ENCODE results near the gene PKD1L1.

DNA sequence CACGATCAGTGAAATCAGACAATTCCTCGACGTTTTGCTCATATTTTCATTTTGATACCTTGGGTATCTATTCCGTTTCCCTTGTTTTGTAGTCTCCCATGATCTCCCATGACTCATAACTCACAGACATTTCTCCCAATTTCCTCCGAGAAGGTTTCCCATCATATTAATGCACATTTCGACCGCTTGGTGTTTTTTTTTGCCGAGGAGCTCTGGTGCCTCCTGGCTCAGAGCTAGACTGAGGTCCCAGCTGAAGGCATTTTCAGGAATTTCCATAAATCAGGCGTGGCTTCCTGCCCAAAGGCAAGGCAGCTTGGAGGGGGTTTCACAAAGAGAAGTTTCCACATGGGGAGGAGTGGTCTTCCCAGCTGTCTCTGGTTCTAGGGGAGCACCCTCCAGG is 218.1 kb downstream of the PKD1L1 start:
- TF ChIP-seq, protein P1, sequence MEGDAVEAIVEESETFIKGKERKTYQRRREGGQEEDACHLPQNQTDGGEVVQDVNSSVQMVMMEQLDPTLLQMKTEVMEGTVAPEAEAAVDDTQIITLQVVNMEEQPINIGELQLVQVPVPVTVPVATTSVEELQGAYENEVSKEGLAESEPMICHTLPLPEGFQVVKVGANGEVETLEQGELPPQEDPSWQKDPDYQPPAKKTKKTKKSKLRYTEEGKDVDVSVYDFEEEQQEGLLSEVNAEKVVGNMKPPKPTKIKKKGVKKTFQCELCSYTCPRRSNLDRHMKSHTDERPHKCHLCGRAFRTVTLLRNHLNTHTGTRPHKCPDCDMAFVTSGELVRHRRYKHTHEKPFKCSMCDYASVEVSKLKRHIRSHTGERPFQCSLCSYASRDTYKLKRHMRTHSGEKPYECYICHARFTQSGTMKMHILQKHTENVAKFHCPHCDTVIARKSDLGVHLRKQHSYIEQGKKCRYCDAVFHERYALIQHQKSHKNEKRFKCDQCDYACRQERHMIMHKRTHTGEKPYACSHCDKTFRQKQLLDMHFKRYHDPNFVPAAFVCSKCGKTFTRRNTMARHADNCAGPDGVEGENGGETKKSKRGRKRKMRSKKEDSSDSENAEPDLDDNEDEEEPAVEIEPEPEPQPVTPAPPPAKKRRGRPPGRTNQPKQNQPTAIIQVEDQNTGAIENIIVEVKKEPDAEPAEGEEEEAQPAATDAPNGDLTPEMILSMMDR (IDR thresholded peaks at IDR 0.05) = no peak
- no peak for TF ChIP-seq POLR2A (IDR thresholded peaks at IDR 0.05)
